GM12864 (cell line): ENCODE measurements around the gene CD19.

Experiments
- DNase-seq: peaks from one replicate; pipeline ENCODE4 v3.0.0-alpha.2; 2011; ENCODE audit warnings: low read depth
- H3K4me3 ChIP-seq: 2 replicates; pipeline ENCODE4 v1.5.1; 2011; ENCODE audit warnings: mild to moderate bottlenecking, low read depth, low read length, control low read depth
- TF ChIP-seq, protein P1 (sequence below): IDR thresholded peaks from 2 replicates; pipeline ENCODE4 v1.5.1; 2011; ENCODE audit warnings: low read depth, mild to moderate bottlenecking, moderate library complexity, low read length, control low read depth, inconsistent platforms; ENCODE audit errors: missing control alignments

Gene CD19

DNA sequence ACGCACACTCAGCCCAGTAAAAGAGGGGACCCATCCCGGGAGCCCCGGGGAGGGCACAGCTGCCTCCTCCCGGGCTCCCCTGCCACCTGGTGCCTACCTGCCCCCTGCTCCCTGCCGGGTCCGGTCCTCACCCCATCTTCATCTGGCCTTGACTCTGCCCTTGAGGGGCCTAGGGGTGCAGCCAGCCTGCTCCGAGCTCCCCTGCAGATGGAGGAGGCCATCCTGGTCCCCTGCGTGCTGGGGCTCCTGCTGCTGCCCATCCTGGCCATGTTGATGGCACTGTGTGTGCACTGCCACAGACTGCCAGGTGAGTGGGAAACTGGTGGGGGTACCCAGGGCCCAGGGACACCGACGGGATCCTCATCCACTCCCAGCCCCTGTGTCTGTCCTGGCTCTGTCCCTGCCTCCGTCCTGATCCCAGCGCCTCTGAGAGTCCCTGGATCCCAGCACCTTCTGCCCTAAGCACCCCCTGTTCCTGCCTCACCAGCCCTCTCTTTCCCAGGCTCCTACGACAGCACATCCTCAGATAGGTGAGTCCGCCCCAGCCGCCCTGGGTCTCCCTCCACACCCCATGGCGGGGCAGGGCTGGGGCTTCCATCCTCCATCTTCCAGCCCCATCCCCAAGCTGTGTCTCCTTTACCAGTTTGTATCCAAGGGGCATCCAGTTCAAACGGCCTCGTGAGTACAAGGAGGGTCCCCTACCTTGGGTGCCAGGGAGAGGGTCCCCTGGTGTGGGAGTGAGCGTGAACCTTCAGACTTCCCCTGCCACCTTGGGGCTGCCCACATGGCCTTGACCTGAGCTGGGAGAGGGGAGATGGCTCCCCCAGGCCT lies 53.7 kb downstream of the CD19 start:
- peak overlapping the region; percentile 45 for H3K4me3 ChIP-seq
- TF ChIP-seq, protein P1, sequence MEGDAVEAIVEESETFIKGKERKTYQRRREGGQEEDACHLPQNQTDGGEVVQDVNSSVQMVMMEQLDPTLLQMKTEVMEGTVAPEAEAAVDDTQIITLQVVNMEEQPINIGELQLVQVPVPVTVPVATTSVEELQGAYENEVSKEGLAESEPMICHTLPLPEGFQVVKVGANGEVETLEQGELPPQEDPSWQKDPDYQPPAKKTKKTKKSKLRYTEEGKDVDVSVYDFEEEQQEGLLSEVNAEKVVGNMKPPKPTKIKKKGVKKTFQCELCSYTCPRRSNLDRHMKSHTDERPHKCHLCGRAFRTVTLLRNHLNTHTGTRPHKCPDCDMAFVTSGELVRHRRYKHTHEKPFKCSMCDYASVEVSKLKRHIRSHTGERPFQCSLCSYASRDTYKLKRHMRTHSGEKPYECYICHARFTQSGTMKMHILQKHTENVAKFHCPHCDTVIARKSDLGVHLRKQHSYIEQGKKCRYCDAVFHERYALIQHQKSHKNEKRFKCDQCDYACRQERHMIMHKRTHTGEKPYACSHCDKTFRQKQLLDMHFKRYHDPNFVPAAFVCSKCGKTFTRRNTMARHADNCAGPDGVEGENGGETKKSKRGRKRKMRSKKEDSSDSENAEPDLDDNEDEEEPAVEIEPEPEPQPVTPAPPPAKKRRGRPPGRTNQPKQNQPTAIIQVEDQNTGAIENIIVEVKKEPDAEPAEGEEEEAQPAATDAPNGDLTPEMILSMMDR = no peak
- DNase-seq = no peak

DNA sequence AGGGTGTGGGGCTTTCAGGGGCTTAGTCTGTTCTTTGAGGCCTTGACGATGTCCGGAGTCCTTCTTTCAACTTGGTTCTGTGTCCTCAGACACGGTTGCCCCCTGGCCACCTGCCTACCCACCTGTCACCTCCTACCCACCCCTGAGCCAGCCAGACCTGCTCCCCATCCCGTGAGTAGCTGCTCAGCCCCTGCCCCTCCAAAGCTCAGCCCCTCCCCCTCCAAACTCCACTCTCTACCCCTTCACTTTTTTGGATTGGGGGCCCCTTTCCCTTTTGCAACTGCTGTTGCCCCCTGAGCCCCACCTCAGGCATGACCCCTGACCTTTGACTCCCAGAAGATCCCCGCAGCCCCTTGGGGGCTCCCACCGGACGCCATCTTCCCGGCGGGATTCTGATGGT lies 54.3 kb downstream of the CD19 start:
- DNase-seq = no peak
- no peak overlapping the region for H3K4me3 ChIP-seq
- TF ChIP-seq, protein P1 = no peak

DNA sequence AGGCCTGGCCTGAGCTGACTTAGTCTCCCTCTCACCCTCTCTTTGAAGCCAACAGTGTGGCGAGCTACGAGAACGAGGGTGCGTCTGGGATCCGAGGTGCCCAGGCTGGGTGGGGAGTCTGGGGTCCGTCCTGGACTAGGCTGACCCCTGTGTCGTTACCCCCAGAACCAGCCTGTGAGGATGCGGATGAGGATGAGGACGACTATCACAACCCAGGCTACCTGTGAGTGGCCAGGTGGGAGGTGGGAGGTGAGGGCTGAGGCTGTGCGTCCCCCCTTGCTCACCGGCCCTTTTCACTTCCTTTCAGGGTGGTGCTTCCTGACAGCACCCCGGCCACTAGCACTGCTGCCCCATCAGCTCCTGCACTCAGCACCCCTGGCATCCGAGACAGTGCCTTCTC lies 54.7 kb downstream of the CD19 start:
- no peak overlapping the region for H3K4me3 ChIP-seq

DNA sequence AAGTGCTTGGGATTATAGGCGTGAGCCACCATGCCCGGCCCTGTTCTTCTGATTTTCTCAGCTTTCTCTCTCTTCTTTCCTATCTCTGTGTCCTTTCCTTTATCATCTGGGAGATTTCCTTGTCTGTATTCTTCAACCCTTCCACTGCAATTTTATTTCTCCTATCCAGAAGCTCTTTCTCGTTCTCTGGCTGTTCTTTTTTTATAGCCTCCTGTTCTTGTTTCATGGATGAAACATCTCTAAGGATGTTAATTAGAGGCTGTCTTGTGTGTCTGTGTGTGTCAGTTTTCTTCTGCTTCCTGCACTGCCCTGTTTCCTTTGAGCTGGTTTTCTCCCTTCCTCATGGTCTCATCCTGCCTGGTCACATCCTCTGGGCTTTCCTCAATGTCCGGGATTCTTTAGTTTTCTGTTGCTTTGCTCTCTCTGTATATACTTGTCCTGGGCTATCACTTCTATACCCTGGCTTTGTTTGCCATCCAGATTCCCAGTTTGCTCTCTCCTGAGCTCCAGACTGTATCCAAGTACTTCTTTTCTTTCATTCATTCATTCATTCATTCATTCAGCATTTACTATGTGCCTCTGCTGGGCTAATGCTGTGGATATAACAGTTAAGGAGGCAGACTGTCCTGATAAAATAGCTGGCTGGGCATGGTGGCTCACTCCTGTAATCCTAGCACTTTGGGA lies 55.5 kb downstream of the CD19 start:
- H3K4me3 ChIP-seq = no peak overlapping the region
- no peak for DNase-seq
- TF ChIP-seq, protein P1 = no peak

More for the DNA sequence above, 54.7 kb downstream of the CD19 start:
- TF ChIP-seq, protein P1 = no peak
- DNase-seq = no peak
